Esophagus squamous epithelium (tissue), 4 donors: ENCODE measurements around the gene TULP1.

Experiments used
- CTCF ChIP-seq, 6 experiments: fragments of 450-650 bp in 4 of 6; fragments of 200-600 bp in 2 of 6; sonication (generic) in 2 of 6; IDR thresholded peaks; one replicate each; pipeline ENCODE4 v1.5.1; 2016 to 2019; ENCODE audit warnings: antibody characterized with exemption in 6 of 6, mild to moderate bottlenecking in 4 of 6, moderate library complexity in 4 of 6
- POLR2A ChIP-seq, 4 donors: fragments of 450-650 bp; IDR thresholded peaks; one replicate each; pipeline ENCODE4 v1.6.1; 2017; ENCODE audit warnings: antibody characterized with exemption in 4 of 4, mild to moderate bottlenecking in 4 of 4, moderate library complexity in 3 of 4

GRCh38 chr6:35511562-35511941 is 1.1 kb downstream of the TULP1 start:
- TF ChIP-seq CTCF (IDR thresholded peaks at IDR 0.05), result no peak
- TF ChIP-seq POLR2A (IDR thresholded peaks at IDR 0.05), result no peak
